H9 (cell line): Measurements from ENCODE around the gene MAST4. TPM values are rescaled to one million over a fixed set of nuclear protein-coding genes. Genes with fewer than 3 reads are reported as not detected.

Experiments
- DNase-seq: peaks from one replicate; pipeline ENCODE4 v3.0.0-alpha.2; 2017
- H2AFZ ChIP-seq: one replicate; pipeline ENCODE4 v1.6.1; 2013; ENCODE audit warnings: mild to moderate bottlenecking, low read length, control low read depth, moderate library complexity
- H2AK5ac ChIP-seq: 2 replicates; pipeline ENCODE4 v1.6.1; 2013; ENCODE audit warnings: low read length, control low read depth, mixed read lengths; ENCODE audit not compliant: insufficient read length
- H2BK120ac ChIP-seq: one replicate; pipeline ENCODE4 v1.6.1; 2013; ENCODE audit warnings: low read depth, mild to moderate bottlenecking, low read length, control low read depth, inconsistent platforms; ENCODE audit not compliant: poor library complexity, severe bottlenecking
- H2BK12ac ChIP-seq: 2 replicates; pipeline ENCODE4 v1.6.1; 2013; ENCODE audit warnings: low read length, control low read depth, mixed read lengths, low read depth; ENCODE audit not compliant: insufficient read length
- H2BK15ac ChIP-seq: 2 replicates; pipeline ENCODE4 v1.6.1; 2013; ENCODE audit warnings: low read depth, low read length, control low read depth
- H2BK20ac ChIP-seq: one replicate; pipeline ENCODE4 v1.6.1; 2013; ENCODE audit warnings: low read depth, mild to moderate bottlenecking, low read length, control low read depth, inconsistent platforms; ENCODE audit not compliant: poor library complexity, severe bottlenecking
- H2BK5ac ChIP-seq: 2 replicates; pipeline ENCODE4 v1.6.1; 2013; ENCODE audit warnings: low read length, control low read depth, mixed read lengths; ENCODE audit not compliant: insufficient read length
- H3K14ac ChIP-seq: 2 replicates; pipeline ENCODE4 v1.6.1; 2013; ENCODE audit warnings: low read length, control low read depth; ENCODE audit not compliant: insufficient read depth
- H3K18ac ChIP-seq: 2 replicates; pipeline ENCODE4 v1.6.1; 2013; ENCODE audit warnings: low read depth, mild to moderate bottlenecking, mixed read lengths, low read length, control low read depth; ENCODE audit not compliant: insufficient read length
- H3K23ac ChIP-seq: 2 replicates; pipeline ENCODE4 v1.6.1; 2013; ENCODE audit warnings: low read length, control low read depth, mixed read lengths, low read depth; ENCODE audit not compliant: insufficient read length
- H3K23me2 ChIP-seq: 2 replicates; pipeline ENCODE4 v1.6.1; 2013; ENCODE audit warnings: low read depth, mild to moderate bottlenecking, mixed read lengths, low read length, control low read depth; ENCODE audit not compliant: insufficient read length, poor library complexity, severe bottlenecking
- H3K27ac ChIP-seq: 2 replicates; pipeline ENCODE4 v1.5.1; 2013; ENCODE audit warnings: low read length, control low read depth, mixed read lengths, low read depth; ENCODE audit not compliant: insufficient read length
- H3K27me3 ChIP-seq: 2 replicates; pipeline ENCODE4 v1.6.1; 2013; ENCODE audit warnings: low read length, control low read depth, inconsistent platforms; ENCODE audit not compliant: insufficient read depth
- H3K4ac ChIP-seq: 2 replicates; pipeline ENCODE4 v1.6.1; 2013; ENCODE audit warnings: low read depth, mild to moderate bottlenecking, control low read depth, inconsistent platforms, low read length, moderate library complexity
- H3K4me1 ChIP-seq: 2 replicates; pipeline ENCODE4 v1.6.1; 2013; ENCODE audit warnings: low read length, control low read depth, inconsistent platforms; ENCODE audit not compliant: insufficient read depth
- H3K4me2 ChIP-seq: 2 replicates; pipeline ENCODE4 v1.6.1; 2013; ENCODE audit warnings: low read length, control low read depth, mixed read lengths; ENCODE audit not compliant: insufficient read length, insufficient read depth
- H3K56ac ChIP-seq: 2 replicates; pipeline ENCODE4 v1.6.1; 2013; ENCODE audit warnings: low read depth, mild to moderate bottlenecking, mixed read lengths, low read length, control low read depth; ENCODE audit not compliant: insufficient read length
- H3K79me1 ChIP-seq: 2 replicates; pipeline ENCODE4 v1.6.1; 2013; ENCODE audit warnings: low read depth, mild to moderate bottlenecking, moderate library complexity, low read length, control low read depth, inconsistent platforms; ENCODE audit not compliant: insufficient read depth, poor library complexity, severe bottlenecking
- H3K79me2 ChIP-seq: 2 replicates; pipeline ENCODE4 v1.6.1; 2013; ENCODE audit warnings: low read length, control low read depth, inconsistent platforms; ENCODE audit not compliant: insufficient read depth
- H3K9ac ChIP-seq: 2 replicates; pipeline ENCODE4 v1.6.1; 2013; ENCODE audit warnings: low read length, control low read depth, mixed read lengths; ENCODE audit not compliant: insufficient read length; ENCODE audit errors: extremely low read depth
- H3K9me3 ChIP-seq: one replicate; pipeline ENCODE4 v1.6.1; 2013; ENCODE audit warnings: low read depth, low read length, inconsistent platforms; ENCODE audit not compliant: control insufficient read depth
- H3T11ph ChIP-seq: one replicate; pipeline ENCODE4 v1.6.1; 2013; ENCODE audit warnings: mild to moderate bottlenecking, low read length, control low read depth, inconsistent platforms
- H4K20me1 ChIP-seq: one replicate; pipeline ENCODE4 v1.6.1; 2013; ENCODE audit not compliant: control insufficient read depth, insufficient read length, insufficient read depth
- H4K5ac ChIP-seq: 2 replicates; pipeline ENCODE4 v1.6.1; 2013; ENCODE audit warnings: low read depth, mild to moderate bottlenecking, mixed read lengths, low read length, control low read depth; ENCODE audit not compliant: insufficient read length
- H4K8ac ChIP-seq: replicated peaks from 2 replicates; pipeline ENCODE4 v1.6.1; 2013; ENCODE audit warnings: low read length, control low read depth, mixed read lengths, low read depth; ENCODE audit not compliant: insufficient read length
- H4K91ac ChIP-seq: 2 replicates; pipeline ENCODE4 v1.6.1; 2013; ENCODE audit warnings: low read depth, mild to moderate bottlenecking, moderate library complexity, mixed read lengths, low read length, control low read depth; ENCODE audit not compliant: insufficient read length
- H3K27ac Mint-ChIP-seq, 3 experiments: 2 replicates in 2 of 3; 3 replicates in 1 of 3; pipeline ENCODE4 v1.8.0; 2020 to 2021; ENCODE audit warnings: mixed read lengths in 3 of 3, mild to moderate bottlenecking in 1 of 3, moderate library complexity in 1 of 3
- H3K27me3 Mint-ChIP-seq: 2 replicates; pipeline ENCODE4 v1.8.0; 2021; ENCODE audit warnings: low read depth, mild to moderate bottlenecking, moderate library complexity, mixed read lengths
- H3K36me3 Mint-ChIP-seq, 3 experiments: 2 replicates in 2 of 3; 3 replicates in 1 of 3; pipeline ENCODE4 v1.8.0; 2020 to 2021; ENCODE audit warnings: low read depth in 3 of 3, mixed read lengths in 3 of 3; ENCODE audit not compliant: insufficient read depth in 1 of 3
- H3K4me1 Mint-ChIP-seq, 2 experiments: 2 replicates each; pipeline ENCODE4 v1.8.0; 2020; ENCODE audit warnings: mixed read lengths in 2 of 2
- H3K4me3 Mint-ChIP-seq, 2 experiments: 2 replicates in 1 of 2; 3 replicates in 1 of 2; pipeline ENCODE4 v1.8.0; 2020 to 2021; ENCODE audit warnings: mild to moderate bottlenecking in 2 of 2, mixed read lengths in 2 of 2, moderate library complexity in 1 of 2
- H3K9me3 Mint-ChIP-seq, 2 experiments: 2 replicates in 1 of 2; 3 replicates in 1 of 2; pipeline ENCODE4 v1.8.0; 2020; ENCODE audit warnings: mild to moderate bottlenecking in 2 of 2, mixed read lengths in 2 of 2, moderate library complexity in 1 of 2
- WGBS: extraction: QIAGEN DNeasy Blood & Tissue Kit; methylation state at CpG from one replicate; pipeline ENCODE4 v1.1.7; 2013; ENCODE audit warnings: missing lambda C conversion rate, low lambda C conversion rate, mixed read lengths; ENCODE audit not compliant: insufficient read length; ENCODE audit errors: extremely low coverage; 5-methylcytosine and 5-hydroxymethylcytosine counted together
- total RNA-seq: library from RNA; stranded (reverse); gene quantifications from 2 replicates; pipeline ENCODE4 v1.2.1, GENCODE V29; 2021
- TF ChIP-seq, protein P1 (sequence below): fragments of 200-600 bp; sonication (generic); conservative IDR thresholded peaks from 3 replicates; pipeline ENCODE4 v1.8.0; 2021; ENCODE audit warnings: antibody characterized with exemption, mild to moderate bottlenecking

MAST4 gene
- total RNA-seq, 1 experiment from 2014 or later = 3.7 TPM

DNA sequence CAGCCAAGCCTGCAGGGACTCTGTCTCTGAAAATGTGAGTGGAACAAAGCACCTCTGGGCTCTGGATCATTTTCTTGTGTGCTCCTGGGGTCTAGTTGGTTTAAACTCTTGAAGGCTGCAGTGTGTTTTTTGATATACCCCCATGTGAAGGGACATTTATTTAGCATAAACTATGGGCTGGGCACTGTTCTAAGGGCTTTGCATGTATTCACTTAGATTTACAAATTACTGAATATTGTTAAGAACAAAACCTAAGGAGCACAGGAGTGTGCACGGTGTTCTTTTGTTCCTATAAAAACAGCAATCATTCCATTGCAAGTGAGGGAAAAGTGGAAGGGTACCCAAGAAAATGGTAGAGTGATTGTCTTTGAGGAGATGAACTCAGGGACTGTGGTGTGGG lies 620.4 kb downstream of the MAST4 start:
- no peaks in the 10 kb centered on the region for H3K9me3 Mint-ChIP-seq
- H2BK120ac ChIP-seq = no peak overlapping the region
- no peak overlapping the region for H3T11ph ChIP-seq
- H3K4me2 ChIP-seq = no peak overlapping the region
- no peaks in the 10 kb centered on the region for H3K9me3 ChIP-seq
- no peak overlapping the region for H3K9ac ChIP-seq
- H4K5ac ChIP-seq = no peak overlapping the region
- no peak overlapping the region for H3K4me3 Mint-ChIP-seq
- no peak overlapping the region for H2BK5ac ChIP-seq
- no peak overlapping the region for H3K14ac ChIP-seq
- no peaks in the 10 kb centered on the region for H3K27me3 ChIP-seq
- no peaks in the 10 kb centered on the region for H3K4me1 ChIP-seq
- no peak overlapping the region for H4K91ac ChIP-seq
- no peak overlapping the region for H3K56ac ChIP-seq
- H4K8ac ChIP-seq = no peak overlapping the region
- H2AFZ ChIP-seq = no peak overlapping the region
- H2BK20ac ChIP-seq = no peak overlapping the region
- TF ChIP-seq, protein P1, sequence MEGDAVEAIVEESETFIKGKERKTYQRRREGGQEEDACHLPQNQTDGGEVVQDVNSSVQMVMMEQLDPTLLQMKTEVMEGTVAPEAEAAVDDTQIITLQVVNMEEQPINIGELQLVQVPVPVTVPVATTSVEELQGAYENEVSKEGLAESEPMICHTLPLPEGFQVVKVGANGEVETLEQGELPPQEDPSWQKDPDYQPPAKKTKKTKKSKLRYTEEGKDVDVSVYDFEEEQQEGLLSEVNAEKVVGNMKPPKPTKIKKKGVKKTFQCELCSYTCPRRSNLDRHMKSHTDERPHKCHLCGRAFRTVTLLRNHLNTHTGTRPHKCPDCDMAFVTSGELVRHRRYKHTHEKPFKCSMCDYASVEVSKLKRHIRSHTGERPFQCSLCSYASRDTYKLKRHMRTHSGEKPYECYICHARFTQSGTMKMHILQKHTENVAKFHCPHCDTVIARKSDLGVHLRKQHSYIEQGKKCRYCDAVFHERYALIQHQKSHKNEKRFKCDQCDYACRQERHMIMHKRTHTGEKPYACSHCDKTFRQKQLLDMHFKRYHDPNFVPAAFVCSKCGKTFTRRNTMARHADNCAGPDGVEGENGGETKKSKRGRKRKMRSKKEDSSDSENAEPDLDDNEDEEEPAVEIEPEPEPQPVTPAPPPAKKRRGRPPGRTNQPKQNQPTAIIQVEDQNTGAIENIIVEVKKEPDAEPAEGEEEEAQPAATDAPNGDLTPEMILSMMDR = no peak
- no peak overlapping the region for H2AK5ac ChIP-seq
- DNase-seq = no peak
- no peak overlapping the region for H2BK12ac ChIP-seq
- no peak overlapping the region for H3K18ac ChIP-seq
- H3K79me2 ChIP-seq = no peaks in the 10 kb centered on the region
- no peaks in the 10 kb centered on the region for H3K23me2 ChIP-seq
- H3K79me1 ChIP-seq = no peaks in the 10 kb centered on the region
- no peak overlapping the region for H3K23ac ChIP-seq
- no CpG with 5 or more reads among the region's 1 CpG for WGBS
- H3K4ac ChIP-seq = no peak overlapping the region
- no peaks in the 10 kb centered on the region; the same call in 1 of the 2 replicates for H3K27me3 Mint-ChIP-seq
- no peaks in the 10 kb centered on the region for H4K20me1 ChIP-seq
- H3K4me1 Mint-ChIP-seq = no peaks in the 10 kb centered on the region; a peak in 1 of 4 replicates
- H3K27ac Mint-ChIP-seq = no peak overlapping the region
- no peaks in the 10 kb centered on the region for H3K36me3 Mint-ChIP-seq
- no peak overlapping the region for H2BK15ac ChIP-seq
- H3K27ac ChIP-seq = no peak overlapping the region
